SH-SY5Y (cell line): Measurements from ENCODE around the gene ABHD16B.

Experiments used
- GATA2 ChIP-seq: IDR thresholded peaks from 2 replicates; pipeline ENCODE4 v1.6.1; 2011; ENCODE audit warnings: mild to moderate bottlenecking, low read depth, low read length
- GATA3 ChIP-seq: IDR thresholded peaks from 2 replicates; pipeline ENCODE4 v1.6.1; 2011; ENCODE audit warnings: low read depth, mild to moderate bottlenecking, low read length, moderate library complexity

Gene ABHD16B

GRCh38 chr20:63843222-63843621 is 18.1 kb upstream of the ABHD16B start:
- no peak for TF ChIP-seq GATA2
- TF ChIP-seq GATA3 = no peak

- no peak for TF ChIP-seq GATA2
- no peak for TF ChIP-seq GATA3
Observed at GRCh38 chr20:63843778-63844177, 17.5 kb upstream of the ABHD16B start.

DNA sequence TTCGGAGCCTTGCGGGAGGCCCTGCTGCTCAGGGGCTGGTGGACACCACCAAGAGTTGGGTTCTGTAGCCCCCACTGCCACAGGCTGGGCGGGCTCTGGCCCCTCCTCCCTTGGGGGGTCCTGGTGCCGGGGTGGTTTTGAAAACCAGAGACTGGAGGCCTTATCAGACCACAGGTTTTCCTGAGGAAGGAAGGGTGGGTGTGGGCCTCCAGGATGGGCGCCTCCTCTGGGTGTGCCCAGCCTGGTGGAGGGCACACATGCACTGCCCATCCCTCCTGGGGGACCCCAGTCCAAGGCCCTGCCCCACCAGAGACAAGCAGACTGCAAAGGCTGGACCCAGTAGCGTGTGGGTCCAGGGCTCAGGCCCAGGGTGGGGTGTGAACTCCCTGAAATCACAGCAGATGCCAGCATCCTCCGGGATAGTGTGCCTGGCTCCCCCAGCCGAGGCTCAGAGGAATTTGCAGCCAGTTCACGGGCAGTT is 16.7 kb upstream of the ABHD16B start:
- TF ChIP-seq GATA3 (no peak), GATA2 (no peak)

GRCh38 chr20:63846128-63846771 is 15.0 kb upstream of the ABHD16B start:
- TF ChIP-seq GATA3 (no peak), GATA2 (no peak)

DNA sequence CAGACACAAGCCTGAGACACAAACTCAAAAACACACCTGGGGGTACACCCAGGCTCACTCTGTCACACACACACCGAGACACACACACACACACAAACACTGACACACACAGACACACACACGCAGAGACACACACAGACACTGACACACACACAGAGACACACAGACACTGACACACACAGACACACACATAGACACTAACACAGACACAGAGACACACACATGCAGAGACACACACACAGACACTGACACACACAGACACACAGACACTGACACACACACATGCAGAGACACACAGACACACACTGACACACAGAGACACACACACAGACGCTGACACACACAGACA is 14.4 kb upstream of the ABHD16B start:
- TF ChIP-seq GATA2 (no peak), GATA3 (no peak)

DNA sequence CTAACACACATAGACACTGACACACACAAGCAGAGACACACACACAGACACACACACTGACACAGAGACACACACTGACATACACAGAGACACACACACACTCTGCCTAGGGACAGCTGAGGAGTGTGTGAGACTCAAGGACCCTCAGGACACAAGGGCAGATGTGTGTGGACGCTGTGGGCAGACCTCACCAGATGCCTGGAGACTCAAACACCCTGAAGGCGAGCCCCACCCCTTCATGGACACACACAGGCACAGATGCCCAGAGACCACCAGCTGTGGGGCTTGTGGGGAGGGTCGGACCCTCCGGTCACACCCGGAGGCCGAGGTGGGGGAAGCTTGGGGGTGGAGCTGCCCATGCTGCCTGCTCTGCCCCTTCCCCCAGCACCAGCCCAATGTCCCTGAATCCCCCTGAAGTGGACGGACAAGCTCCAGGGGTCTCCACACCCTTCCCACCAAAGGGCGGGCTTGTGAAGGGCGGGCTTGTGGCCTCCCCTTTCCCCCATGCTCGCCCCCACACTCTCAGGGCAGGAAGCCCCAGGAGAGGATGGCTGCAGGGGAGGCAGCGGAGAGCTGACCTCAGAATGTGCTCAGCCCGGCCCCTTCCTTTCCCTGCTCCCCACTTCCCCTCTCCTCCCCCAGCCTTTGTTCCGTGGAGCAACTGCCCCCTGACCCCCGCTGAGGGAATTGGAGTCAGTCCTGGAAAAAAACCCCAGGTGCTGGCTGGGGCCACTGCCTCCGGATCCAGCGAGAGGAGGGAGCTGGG is 13.9 kb upstream of the ABHD16B start:
- TF ChIP-seq GATA2 (no peak), GATA3 (no peak)

DNA sequence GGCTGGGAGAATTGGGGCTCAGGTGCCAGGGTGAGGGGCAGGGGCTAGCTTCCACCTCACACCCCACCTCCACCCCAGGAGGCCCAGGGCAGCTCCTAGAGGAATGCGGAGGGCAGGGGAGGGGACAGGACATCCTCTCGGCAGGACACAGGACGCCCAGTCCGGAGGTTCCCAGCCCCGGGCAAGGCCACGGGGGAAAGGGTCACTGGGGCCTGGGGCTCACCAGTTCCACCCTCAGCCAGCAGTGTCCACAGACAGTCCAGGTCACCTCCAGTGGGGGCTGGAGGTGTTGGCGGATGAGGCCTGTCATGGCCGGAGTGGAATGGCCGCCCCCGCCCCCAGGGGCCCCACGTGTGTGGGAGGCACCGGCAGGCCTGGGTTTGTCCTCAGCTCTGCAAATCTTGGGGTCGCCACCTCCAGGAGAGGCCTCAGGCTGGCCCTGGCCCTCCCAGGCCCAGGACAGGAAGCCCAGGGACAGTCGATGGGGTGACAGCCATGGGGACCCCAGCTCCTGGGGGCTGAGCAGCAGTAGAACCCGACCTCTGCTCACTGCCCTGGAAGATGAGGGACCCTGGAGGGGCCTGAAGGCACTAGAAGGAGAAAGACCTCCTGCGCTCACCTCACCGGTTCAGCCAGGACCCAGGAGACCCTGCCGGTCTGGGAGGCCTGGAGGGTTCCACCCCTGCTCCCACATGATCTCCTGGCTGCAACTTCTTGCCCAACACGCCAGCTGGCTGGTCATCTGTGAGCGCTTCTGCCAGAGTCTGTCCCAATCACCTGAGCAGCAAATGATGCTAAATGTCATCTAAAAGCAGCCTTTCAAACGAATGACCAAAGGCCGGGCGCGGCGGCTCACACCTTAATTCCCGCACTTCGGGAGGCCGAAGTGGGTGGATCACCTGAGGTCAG is 13.0 kb upstream of the ABHD16B start:
- no peak for TF ChIP-seq GATA3
- TF ChIP-seq GATA2 = no peak

DNA sequence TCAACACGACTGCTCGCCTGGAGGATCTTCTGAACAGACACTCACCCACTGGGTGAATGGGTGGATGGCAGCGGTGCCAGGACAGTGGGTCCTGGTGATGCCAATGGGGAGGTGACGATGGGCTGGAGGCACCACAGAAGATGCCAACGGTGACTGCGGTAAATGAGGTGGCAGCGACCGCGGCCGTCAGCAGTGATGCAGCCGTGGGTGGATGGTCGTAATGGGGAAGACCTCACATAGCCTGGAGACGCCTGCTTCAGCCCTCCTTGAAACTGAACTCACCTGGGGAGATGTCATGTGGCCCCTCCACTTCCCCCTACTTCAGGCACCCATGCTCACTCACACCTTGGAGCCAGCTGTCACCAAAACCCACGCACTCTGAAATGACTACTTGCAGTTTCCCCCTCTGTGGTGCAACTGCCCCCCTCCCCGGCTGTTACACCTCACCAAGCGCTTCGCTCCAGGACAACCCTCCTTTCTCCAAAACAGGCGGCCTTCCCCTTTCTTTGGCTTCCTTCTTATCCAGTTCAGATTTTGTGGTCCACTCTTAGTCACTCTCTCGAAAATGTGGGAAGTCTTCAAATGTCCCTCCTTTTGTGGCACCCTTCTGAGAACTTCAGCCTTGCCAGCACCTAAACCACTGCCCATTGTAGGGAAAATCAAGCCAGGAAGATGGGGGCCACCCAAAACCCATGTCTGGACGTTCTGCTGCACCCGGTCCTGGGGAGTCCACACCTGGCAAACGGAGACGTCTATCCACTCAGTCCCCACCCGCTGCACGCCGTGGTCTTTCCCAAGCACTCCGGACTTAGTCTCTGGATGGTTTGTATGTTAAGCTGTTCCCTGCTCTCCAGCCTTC is 10.4 kb upstream of the ABHD16B start:
- TF ChIP-seq GATA3 (no peak), GATA2 (no peak)

DNA sequence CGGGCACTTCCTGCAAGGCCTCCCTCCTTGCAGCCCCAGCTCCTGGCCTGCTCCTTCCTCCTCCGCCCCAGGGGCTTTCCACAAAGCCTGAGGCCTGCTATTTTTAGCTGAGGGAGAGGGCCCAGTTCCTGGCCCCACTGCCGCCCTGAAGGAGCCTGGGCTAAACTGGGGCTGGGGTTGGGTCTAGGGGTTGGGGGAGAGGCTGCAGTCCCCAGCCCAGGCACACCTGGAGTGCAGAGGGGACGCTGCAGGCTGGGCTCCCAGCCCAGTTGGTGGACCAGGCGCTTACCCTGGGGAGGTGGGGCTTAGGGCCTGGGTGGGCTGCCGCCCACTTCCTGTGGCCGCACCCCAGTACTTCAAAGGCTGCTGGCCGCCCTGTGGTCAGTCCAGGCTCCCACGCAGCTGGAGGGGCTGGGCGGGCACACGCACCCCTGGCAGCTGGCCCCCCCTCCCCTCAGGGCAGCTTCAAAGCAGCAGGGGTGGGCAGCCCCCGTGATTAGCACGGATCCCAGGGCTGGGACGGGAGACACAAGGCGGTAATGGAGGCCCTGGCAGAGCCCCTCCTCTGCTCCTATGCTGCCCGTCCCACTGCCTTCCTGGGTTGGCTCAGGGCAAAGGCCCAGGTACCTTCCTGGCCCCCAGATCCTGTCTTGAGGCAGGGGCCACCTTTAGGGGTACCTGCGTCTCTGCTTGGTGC is 7.1 kb upstream of the ABHD16B start:
- TF ChIP-seq GATA3 (no peak), GATA2 (no peak)

GRCh38 chr20:63854766-63855362 is 6.4 kb upstream of the ABHD16B start:
- no peak for TF ChIP-seq GATA2
- TF ChIP-seq GATA3 = no peak

- TF ChIP-seq GATA2 (no peak), GATA3 (no peak)
Observed at GRCh38 chr20:63855363-63856097, 5.8 kb upstream of the ABHD16B start.

- TF ChIP-seq GATA2 (no peak), GATA3 (no peak)
Observed at GRCh38 chr20:63856098-63856511, 5.2 kb upstream of the ABHD16B start.
